Neutrophil (primary cell): ENCODE measurements around the gene MAPK8IP2.
A peak's percentile ranks its signal among the peaks of the same experiment; 100 is the strongest.

ENCODE experiments used
- H3K27ac ChIP-seq: fragments of 200-600 bp; sonication (generic); 2 replicates; pipeline ENCODE4 v1.5.1; 2016; ENCODE audit warnings: mild to moderate bottlenecking, moderate library complexity
- H3K27me3 ChIP-seq: fragments of 200-600 bp; sonication (generic); 2 replicates; pipeline ENCODE4 v1.6.0; 2016; ENCODE audit warnings: mild to moderate bottlenecking
- H3K36me3 ChIP-seq: fragments of 200-600 bp; sonication (generic); 2 replicates; pipeline ENCODE4 v1.5.1; 2017
- H3K4me1 ChIP-seq, 2 experiments: fragments of 200-600 bp in 1 of 2; sonication (generic) in 1 of 2; 1 replicate in 1 of 2; 2 replicates in 1 of 2; pipeline versions ENCODE4 v1.5.1 to v1.6.1; 2013 to 2016; ENCODE audit warnings: low read depth in 1 of 2, low read length in 1 of 2, mild to moderate bottlenecking in 1 of 2, moderate library complexity in 1 of 2; ENCODE audit not compliant: control insufficient read depth in 1 of 2, insufficient read depth in 1 of 2
- H3K4me3 ChIP-seq, 2 experiments: fragments of 200-600 bp in 1 of 2; sonication (generic) in 1 of 2; 1 replicate in 1 of 2; 2 replicates in 1 of 2; pipeline ENCODE4 v1.5.1; 2013 to 2016; ENCODE audit warnings: low read depth in 1 of 2, low read length in 1 of 2, mild to moderate bottlenecking in 1 of 2, moderate library complexity in 1 of 2
- H3K9me3 ChIP-seq: fragments of 200-600 bp; sonication (generic); 2 replicates; pipeline ENCODE4 v1.5.1; 2016
- CTCF ChIP-seq: fragments of 200-600 bp; sonication (generic); IDR thresholded peaks from 2 replicates; pipeline ENCODE4 v1.5.1; 2016; ENCODE audit warnings: antibody characterized with exemption

MAPK8IP2 gene

DNA sequence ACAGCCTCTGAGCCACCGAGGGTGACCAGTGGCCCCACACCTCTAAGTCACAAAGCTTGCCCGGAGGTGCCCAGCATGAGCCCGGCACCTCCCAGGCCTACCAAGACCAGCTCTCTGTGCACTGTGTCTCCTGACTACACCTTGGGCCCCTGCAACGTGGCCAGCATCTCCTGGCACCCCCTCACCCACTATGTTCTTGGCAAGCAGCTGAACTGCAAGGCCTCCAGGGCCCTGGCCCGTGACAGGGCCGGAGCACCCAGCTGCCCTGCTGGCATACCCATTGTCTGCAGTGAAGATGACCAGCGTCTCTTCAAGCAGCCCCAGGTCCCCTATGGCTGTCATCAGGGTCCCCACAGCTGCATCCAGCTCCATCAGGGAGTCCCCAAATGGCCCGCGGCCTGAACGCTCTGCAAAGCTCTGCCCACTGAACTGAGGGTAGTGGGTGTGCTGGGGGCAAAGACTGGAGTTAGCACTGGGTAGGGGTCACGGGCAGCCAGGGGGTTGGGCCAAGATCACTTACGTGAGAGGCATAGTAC lies 25.8 kb downstream of the MAPK8IP2 start:
- Histone ChIP-seq H3K36me3 (peaks cover 29% of the 10 kb centered on the region), H3K4me3 (no peak overlapping the region), H3K27me3 (no peaks in the 10 kb centered on the region), H3K4me1 (peaks cover 44% of the 10 kb centered on the region in 2 experiments), H3K9me3 (no peaks in the 10 kb centered on the region), H3K27ac (peak overlapping the region; percentile 3)
- no peak for TF ChIP-seq CTCF

DNA sequence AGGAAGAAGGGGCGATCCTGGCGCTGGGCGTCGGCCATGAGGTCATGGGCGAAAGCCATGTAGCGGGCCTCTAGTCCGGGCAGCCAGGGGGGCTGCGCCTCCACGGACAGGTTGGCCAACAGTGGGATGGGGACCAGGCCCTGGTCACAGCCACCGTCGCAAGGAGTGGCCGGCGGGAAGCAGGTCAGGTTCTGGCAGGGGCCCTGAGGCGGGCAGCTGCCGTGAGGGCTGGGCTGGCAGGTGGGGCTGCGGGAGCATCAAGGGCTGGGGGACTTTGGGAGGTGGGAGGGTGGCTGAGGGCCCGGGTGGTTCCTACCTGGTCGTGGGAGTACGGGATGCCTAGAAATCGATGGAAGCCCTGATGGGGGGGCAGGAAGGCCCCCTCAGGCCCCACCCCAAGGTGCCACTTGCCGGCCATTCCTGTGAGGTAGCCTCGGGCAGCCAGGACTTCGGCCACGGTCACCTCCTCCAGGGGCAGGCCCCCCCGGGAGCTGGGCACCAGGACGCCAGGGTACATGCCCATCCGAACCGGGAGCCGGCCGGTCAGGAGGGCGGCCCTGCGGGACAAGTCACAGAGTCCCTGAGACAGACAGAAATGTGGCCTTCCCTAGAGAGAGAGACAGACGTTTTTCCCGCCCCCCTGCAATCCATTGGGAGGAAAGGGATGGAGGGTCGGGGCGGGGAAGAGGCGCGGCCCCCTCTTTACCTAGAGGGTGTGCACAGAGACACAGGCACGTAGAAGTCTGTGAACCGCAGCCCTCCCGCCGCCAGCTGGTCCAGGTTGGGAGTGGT lies 26.5 kb downstream of the MAPK8IP2 start:
- peak overlapping the region; percentile 74 to 95 for H3K4me3 ChIP-seq
- H3K9me3 ChIP-seq = no peaks in the 10 kb centered on the region
- no peaks in the 10 kb centered on the region for H3K27me3 ChIP-seq
- no peak for TF ChIP-seq CTCF
- H3K36me3 ChIP-seq = peaks cover 29% of the 10 kb centered on the region
- H3K4me1 ChIP-seq = peaks cover 37 to 38% of the 10 kb centered on the region in 2 experiments
- peak overlapping the region; percentile 88 for H3K27ac ChIP-seq

DNA sequence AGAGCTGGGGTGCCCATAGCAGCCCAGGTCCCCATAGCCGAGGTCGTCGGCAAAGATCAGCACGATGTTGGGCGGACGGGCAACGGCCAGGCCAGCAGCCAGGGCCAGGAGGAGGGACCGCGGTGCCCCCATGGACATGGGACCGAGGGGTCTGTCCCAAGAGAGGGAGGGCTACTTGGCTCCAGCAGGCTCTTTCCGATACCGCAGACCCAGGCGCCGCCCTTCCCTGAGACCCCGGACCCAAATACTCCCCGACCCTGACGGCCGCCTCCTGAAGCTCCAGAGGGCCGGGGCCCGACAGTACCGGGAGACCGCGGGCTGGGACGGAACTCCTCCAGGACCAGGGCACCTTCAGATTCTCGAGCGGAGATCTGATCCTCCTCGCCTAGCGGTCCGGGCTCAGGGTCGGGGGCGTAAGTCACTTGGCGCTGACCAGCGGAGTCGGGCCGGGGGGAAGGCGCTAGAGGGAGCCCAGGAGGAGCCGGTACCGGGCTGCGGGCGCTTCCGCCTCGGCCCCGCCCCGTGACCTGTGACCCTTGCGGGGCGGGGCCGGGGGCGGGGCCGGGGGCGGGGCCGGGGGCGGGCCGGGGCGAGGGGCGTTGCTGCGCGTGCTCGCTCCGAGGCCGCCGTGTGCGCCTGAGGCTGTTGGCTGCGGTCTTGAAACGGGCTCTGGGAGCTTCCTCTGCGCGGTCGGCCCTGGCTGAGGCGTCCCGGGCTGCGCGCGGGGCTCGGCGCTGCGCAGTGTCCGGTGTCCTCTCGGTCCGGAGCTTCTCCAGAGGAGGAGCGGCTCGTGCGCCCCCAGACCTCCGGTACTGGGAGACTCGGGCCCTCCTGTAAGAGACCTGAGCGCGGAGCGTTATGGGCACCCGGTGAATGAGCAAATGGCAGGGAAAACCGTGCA lies 27.3 kb downstream of the MAPK8IP2 start, which contains the start of gene ARSA:
TSS of gene ARSA (minus strand) at position 511 of the 901 bp plus-strand sequence. CDS start at position 138, 373 bp downstream.
- peaks cover 29% of the 10 kb centered on the region in 2 experiments for H3K4me1 ChIP-seq
- peak; percentile 55 for TF ChIP-seq CTCF
- H3K4me3 ChIP-seq = peak within 1 kb of the TSS; percentile 74 to 95

DNA sequence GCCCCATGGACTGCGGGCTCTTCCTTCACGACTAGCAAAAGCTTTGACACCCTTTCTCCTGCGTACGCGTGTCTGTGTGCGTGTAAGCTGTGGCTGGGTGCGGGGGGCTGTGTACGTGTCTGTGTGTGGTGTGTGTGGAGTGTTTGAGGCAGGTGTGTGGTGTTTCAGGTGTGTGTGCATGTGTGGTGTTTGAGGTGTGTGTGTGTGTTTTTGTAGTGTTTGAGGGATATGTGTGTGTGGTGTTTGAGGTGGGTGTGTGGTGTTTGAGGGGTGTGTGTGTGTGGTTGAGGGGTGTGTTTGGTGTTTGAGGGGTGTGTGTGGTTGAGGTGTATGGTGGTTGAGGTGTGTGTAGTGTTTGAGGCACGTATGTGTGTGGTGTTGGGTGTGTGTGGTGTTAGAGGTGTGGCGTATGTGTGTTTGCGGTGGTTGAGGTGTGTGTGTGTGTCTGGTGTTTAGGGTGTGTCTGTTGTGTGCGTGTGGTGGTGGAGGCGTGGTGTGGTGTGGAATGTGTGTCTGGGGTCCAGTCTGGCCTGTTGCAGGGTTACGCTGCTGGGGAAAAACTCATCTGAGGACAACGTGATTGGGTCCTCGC lies 28.0 kb downstream of the MAPK8IP2 start:
- H3K27me3 ChIP-seq = no peaks in the 10 kb centered on the region
- peaks cover 23 to 24% of the 10 kb centered on the region in 2 experiments for H3K4me1 ChIP-seq
- peak overlapping the region; percentile 74 to 95 for H3K4me3 ChIP-seq
- no peak for TF ChIP-seq CTCF
- H3K9me3 ChIP-seq = no peaks in the 10 kb centered on the region
- peak overlapping the region; percentile 88 for H3K27ac ChIP-seq
- H3K36me3 ChIP-seq = peaks cover 29% of the 10 kb centered on the region

More for the DNA sequence above, 27.3 kb downstream of the MAPK8IP2 start, which contains the start of gene ARSA:
- H3K36me3 ChIP-seq = peaks cover 29% of the 10 kb centered on the region
- H3K27ac ChIP-seq = peak within 1 kb of the TSS; percentile 88
- H3K27me3 ChIP-seq = no peaks in the 10 kb centered on the region
- H3K9me3 ChIP-seq = no peaks in the 10 kb centered on the region

GRCh38 chr22:50630376-50630775 lies 29.8 kb downstream of the MAPK8IP2 start:
- Histone ChIP-seq H3K27ac (no peak overlapping the region), H3K9me3 (no peaks in the 10 kb centered on the region), H3K4me3 (no peak overlapping the region), H3K27me3 (no peaks in the 10 kb centered on the region), H3K4me1 (peaks cover 23 to 24% of the 10 kb centered on the region in 2 experiments), H3K36me3 (peaks cover 15% of the 10 kb centered on the region)
- no peak for TF ChIP-seq CTCF
